Stomach (tissue), 9 donors: ENCODE measurements around the gene MTHFR. TPM values are rescaled to one million over a fixed set of nuclear protein-coding genes. Genes with fewer than 3 reads are reported as not detected.

ENCODE experiments used
- DNase-seq, 2 donors: peaks; one replicate each; pipeline versions ENCODE4 v3.0.0 to v3.0.0-alpha.2; 2013 to 2019
- H3K27ac ChIP-seq, 5 donors: fragments of 200-600 bp in 4 of 5; sonication (generic) in 4 of 5; one replicate each; pipeline ENCODE4 v1.5.1; 2013 to 2019; ENCODE audit warnings: mild to moderate bottlenecking in 1 of 5, moderate library complexity in 1 of 5
- H3K27me3 ChIP-seq, 3 donors: fragments of 200-600 bp; sonication (generic); one replicate each; pipeline ENCODE4 v1.5.1; 2017 to 2019; ENCODE audit warnings: mixed run types in 1 of 3
- H3K36me3 ChIP-seq, 4 donors: fragments of 200-600 bp; sonication (generic); 1 replicate in 3 of 4; 2 replicates in 1 of 4; pipeline ENCODE4 v1.5.1; 2016 to 2019
- H3K4me1 ChIP-seq, 4 donors: fragments of 200-600 bp; sonication (generic); one replicate each; pipeline ENCODE4 v1.5.1; 2016 to 2019
- H3K4me3 ChIP-seq, 4 donors: fragments of 200-600 bp; sonication (generic) in 3 of 4; one replicate each; pipeline ENCODE4 v1.5.1; 2016 to 2019; ENCODE audit warnings: mild to moderate bottlenecking in 1 of 4
- H3K9me3 ChIP-seq, 4 donors: fragments of 200-600 bp; sonication (generic); one replicate each; pipeline ENCODE4 v1.5.1; 2016 to 2019
- EP300 ChIP-seq: sonication (generic); formaldehyde crosslinking; IDR thresholded peaks from one replicate; pipeline ENCODE4 v1.6.1; 2017; ENCODE audit warnings: antibody characterized with exemption
- POLR2A ChIP-seq, 4 donors: fragments of 450-650 bp; IDR thresholded peaks; one replicate each; pipeline ENCODE4 v1.6.1; 2016; ENCODE audit warnings: antibody characterized with exemption in 4 of 4, control low read depth in 2 of 4, mild to moderate bottlenecking in 1 of 4, moderate library complexity in 1 of 4
- POLR2AphosphoS5 ChIP-seq, 3 donors: sonication (generic); formaldehyde crosslinking; IDR thresholded peaks; one replicate each; pipeline ENCODE4 v1.6.1; 2016; ENCODE audit warnings: antibody characterized with exemption in 3 of 3
- whole genome bisulfite sequencing, 5 donors: extraction: QIAGEN DNeasy Blood & Tissue Kit in 3 of 5; methylation state at CpG; one replicate each; pipeline versions ENCODE4 v1.1.5 to v1.1.7; 2013 to 2018; 5-methylcytosine and 5-hydroxymethylcytosine counted together
- intact Hi-C: fragments of 100-400 bp; cut with DNase I; formaldehyde crosslinking; loops from one replicate; pipeline ENCODE4 v1.15.1; 2023; ENCODE audit warnings: low total_unique reads
- polyA plus RNA-seq, 3 donors: library from polyadenylated mRNA; stranded (reverse); fragments of 200-250 nt; gene quantifications; one replicate each; pipeline ENCODE4 v1.2.3, GENCODE V29; 2013
- total RNA-seq, 5 donors: library from RNA; depleted of rRNA; stranded (reverse); fragments of >200 nt; gene quantifications; one replicate each; pipeline versions ENCODE4 v1.1.0 to v1.2.3, GENCODE V29; 2014 to 2016
- TF ChIP-seq, protein P1 (sequence below), 7 experiments: fragments of 450-650 bp in 4 of 7; fragments of 200-600 bp in 3 of 7; sonication (generic) in 3 of 7; IDR thresholded peaks; one replicate each; pipeline ENCODE4 v1.5.1; 2016 to 2019; ENCODE audit warnings: antibody characterized with exemption in 7 of 7, control low read depth in 2 of 7, mild to moderate bottlenecking in 1 of 7
- donor health status: healthy with polysubstance abuse.
- donor health status: Bipolar disorder and iron deficiency.
- donor health status: healthy.

Gene MTHFR
- total and polyA plus RNA-seq, 8 donors: 5.3 to 171 (median 49.1) TPM

- no peak for TF ChIP-seq POLR2A (IDR thresholded peaks at IDR 0.05)
- TF ChIP-seq, protein P1, sequence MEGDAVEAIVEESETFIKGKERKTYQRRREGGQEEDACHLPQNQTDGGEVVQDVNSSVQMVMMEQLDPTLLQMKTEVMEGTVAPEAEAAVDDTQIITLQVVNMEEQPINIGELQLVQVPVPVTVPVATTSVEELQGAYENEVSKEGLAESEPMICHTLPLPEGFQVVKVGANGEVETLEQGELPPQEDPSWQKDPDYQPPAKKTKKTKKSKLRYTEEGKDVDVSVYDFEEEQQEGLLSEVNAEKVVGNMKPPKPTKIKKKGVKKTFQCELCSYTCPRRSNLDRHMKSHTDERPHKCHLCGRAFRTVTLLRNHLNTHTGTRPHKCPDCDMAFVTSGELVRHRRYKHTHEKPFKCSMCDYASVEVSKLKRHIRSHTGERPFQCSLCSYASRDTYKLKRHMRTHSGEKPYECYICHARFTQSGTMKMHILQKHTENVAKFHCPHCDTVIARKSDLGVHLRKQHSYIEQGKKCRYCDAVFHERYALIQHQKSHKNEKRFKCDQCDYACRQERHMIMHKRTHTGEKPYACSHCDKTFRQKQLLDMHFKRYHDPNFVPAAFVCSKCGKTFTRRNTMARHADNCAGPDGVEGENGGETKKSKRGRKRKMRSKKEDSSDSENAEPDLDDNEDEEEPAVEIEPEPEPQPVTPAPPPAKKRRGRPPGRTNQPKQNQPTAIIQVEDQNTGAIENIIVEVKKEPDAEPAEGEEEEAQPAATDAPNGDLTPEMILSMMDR (IDR thresholded peaks at IDR 0.05): no peak
- TF ChIP-seq EP300: no peak
- TF ChIP-seq POLR2AphosphoS5 (IDR thresholded peaks at IDR 0.05): no peak
- H3K36me3 ChIP-seq: peaks cover 25 to 67% (median 56%) of the 10 kb centered on the region in 4 donors
- no peak for DNase-seq
Measured at GRCh38 chr1:11799896-11800295, 5.9 kb downstream of the MTHFR start.

DNA sequence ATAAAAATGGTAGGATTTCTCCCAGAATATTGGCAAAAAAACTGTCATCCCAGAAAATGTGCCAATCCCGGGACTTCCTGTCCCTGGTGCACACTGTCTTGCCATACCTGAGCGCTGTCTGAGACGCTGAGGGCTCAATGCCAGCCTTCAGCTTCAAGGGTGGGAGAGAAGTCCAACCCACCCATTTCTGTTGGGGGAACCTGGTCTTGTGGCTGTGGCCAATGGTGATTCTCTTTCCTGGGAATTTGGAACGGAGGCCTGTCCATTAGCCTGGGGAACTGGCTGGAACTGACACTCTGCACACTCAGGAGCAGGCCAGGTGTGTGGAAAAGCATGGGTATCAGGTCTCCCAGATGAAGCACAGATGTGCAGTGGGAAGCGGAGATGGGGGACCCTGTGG lies 6.7 kb downstream of the MTHFR start:
- intact Hi-C loops: loop anchor here (10.0 kb wide), 1 partner anchor 64 kb away; the partner anchor contains the start of gene AGTRAP
- 92 to 98% (median 96%) methylated on average over 5 of the region's 5 CpGs for WGBS, 5 donors
- DNase-seq: no peak

More at GRCh38 chr1:11799896-11800295, 5.9 kb downstream of the MTHFR start:
- no peaks in the 10 kb centered on the region for H3K27me3 ChIP-seq
- peaks cover 42 to 60% (median 54%) of the 10 kb centered on the region in 4 donors for H3K4me1 ChIP-seq
- 95 to 99% (median 96%) methylated on average over 9 of the region's 9 CpGs for WGBS, 5 donors
- H3K4me3 ChIP-seq: no peak overlapping the region
- H3K9me3 ChIP-seq: no peaks in the 10 kb centered on the region
- intact Hi-C loops: loop anchor here (10.0 kb wide), 1 partner anchor 65 kb away; the partner anchor contains the start of gene AGTRAP
- peak overlapping the region in 2 of 5 donors; percentile 99 for H3K27ac ChIP-seq

GRCh38 chr1:11797525-11798216 lies 8.1 kb downstream of the MTHFR start:
- no peak overlapping the region for H3K4me3 ChIP-seq
- peaks cover 19 to 46% (median 34%) of the 10 kb centered on the region in 4 donors for H3K4me1 ChIP-seq
- intact Hi-C loops: loop anchor here (10.0 kb wide), 1 partner anchor 63 kb away; the partner anchor contains the start of gene AGTRAP
- WGBS, 5 donors: 46 to 75% (median 65%) methylated on average over 6 of the region's 6 CpGs
- DNase-seq: no peak
- peak overlapping the region in 4 of 5 donors; percentile 50 to 69 (median 62) for H3K27ac ChIP-seq
- peaks cover 39 to 89% (median 77%) of the 10 kb centered on the region in 4 donors for H3K36me3 ChIP-seq
- TF ChIP-seq EP300 (no peak), POLR2AphosphoS5 (IDR thresholded peaks at IDR 0.05) (no peak), POLR2A (IDR thresholded peaks at IDR 0.05) (no peak)
- TF ChIP-seq, protein P1 (IDR thresholded peaks at IDR 0.05): no peak
- no peaks in the 10 kb centered on the region for H3K9me3 ChIP-seq
- no peaks in the 10 kb centered on the region for H3K27me3 ChIP-seq

More for the DNA sequence above, 6.7 kb downstream of the MTHFR start:
- H3K9me3 ChIP-seq: no peaks in the 10 kb centered on the region
- H3K4me1 ChIP-seq: peaks cover 34 to 55% (median 46%) of the 10 kb centered on the region in 4 donors
- H3K27me3 ChIP-seq: no peaks in the 10 kb centered on the region
- no peak overlapping the region for H3K27ac ChIP-seq
- peaks cover 33 to 75% (median 64%) of the 10 kb centered on the region in 4 donors for H3K36me3 ChIP-seq
- TF ChIP-seq EP300 (no peak), POLR2AphosphoS5 (IDR thresholded peaks at IDR 0.05) (no peak), POLR2A (IDR thresholded peaks at IDR 0.05) (no peak)
- TF ChIP-seq, protein P1 (IDR thresholded peaks at IDR 0.05): no peak
- no peak overlapping the region for H3K4me3 ChIP-seq

- DNase-seq: peak in 1 of 2 donors; percentile 33
Measured at GRCh38 chr1:11796036-11796828, 9.5 kb downstream of the MTHFR start.

More at GRCh38 chr1:11796036-11796828, 9.5 kb downstream of the MTHFR start:
- WGBS, 5 donors: 91 to 97% (median 95%) methylated on average over 15 of the region's 15 CpGs
- Histone ChIP-seq H3K27ac (peak overlapping the region in 2 of 5 donors; percentile 57 to 58), H3K36me3 (peaks cover 39 to 95% (median 83%) of the 10 kb centered on the region in 4 donors), H3K4me3 (no peak overlapping the region), H3K9me3 (no peaks in the 10 kb centered on the region), H3K27me3 (no peaks in the 10 kb centered on the region), H3K4me1 (peaks cover 19 to 46% (median 34%) of the 10 kb centered on the region in 4 donors)
- intact Hi-C loops: loop anchor here (10.0 kb wide), 1 partner anchor 61 kb away; the partner anchor contains the start of gene AGTRAP
- TF ChIP-seq EP300: no peak
